HFF-Myc (cell line): ENCODE measurements around the gene PCDHA4.
"Not testable (repeated sequence)": the region's sequence is repeated elsewhere in the genome, so short reads cannot be mapped to it uniquely, and the experiment has no call there.

Experiments
- DNase-seq: peaks from one replicate; pipeline ENCODE4 v3.0.0-alpha.2; 2011; ENCODE audit warnings: low read depth; ENCODE audit errors: extremely low read depth
- H3K4me3 ChIP-seq: replicated peaks from 2 replicates; pipeline ENCODE4 v1.5.1; 2011; ENCODE audit warnings: low read depth, mild to moderate bottlenecking, control low read depth, low read length
- CTCF ChIP-seq: IDR thresholded peaks from 2 replicates; pipeline ENCODE4 v1.5.1; 2012; ENCODE audit warnings: mild to moderate bottlenecking, low read depth, low read length, control low read depth; ENCODE audit errors: missing control alignments

The PCDHA4 gene

GRCh38 chr5:140802781-140803271, 4.0 kb upstream of the PCDHA4 start:
- DNase-seq: no peak
- H3K4me3 ChIP-seq: no peak overlapping the region
- TF ChIP-seq CTCF: no peak

DNA sequence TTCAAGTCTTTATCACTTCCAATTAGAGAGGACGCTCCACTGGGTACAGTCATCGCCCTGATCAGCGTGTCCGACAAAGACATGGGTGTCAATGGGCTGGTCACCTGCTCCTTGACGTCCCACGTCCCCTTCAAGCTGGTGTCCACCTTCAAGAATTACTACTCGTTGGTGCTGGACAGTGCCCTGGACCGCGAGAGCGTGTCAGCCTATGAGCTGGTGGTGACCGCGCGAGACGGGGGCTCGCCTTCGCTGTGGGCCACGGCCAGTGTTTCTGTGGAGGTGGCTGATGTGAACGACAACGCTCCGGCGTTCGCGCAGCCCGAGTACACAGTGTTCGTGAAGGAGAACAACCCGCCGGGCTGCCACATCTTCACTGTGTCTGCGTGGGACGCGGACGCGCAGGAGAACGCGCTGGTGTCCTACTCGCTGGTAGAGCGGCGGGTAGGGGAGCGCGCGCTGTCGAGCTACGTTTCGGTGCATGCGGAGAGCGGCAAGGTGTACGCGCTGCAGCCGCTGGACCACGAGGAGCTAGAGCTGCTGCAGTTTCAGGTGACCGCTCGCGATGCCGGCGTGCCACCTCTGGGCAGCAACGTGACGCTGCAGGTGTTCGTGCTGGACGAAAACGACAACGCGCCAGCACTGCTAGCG, 1.5 kb downstream of the PCDHA4 start:
- DNase-seq: not testable (repeated sequence)

GRCh38 chr5:140808889-140809291, 2.0 kb downstream of the PCDHA4 start:
- no peak overlapping the region for H3K4me3 ChIP-seq
- no peak for TF ChIP-seq CTCF
- DNase-seq: no peak

More for the DNA sequence above, 1.5 kb downstream of the PCDHA4 start:
- H3K4me3 ChIP-seq: not testable (repeated sequence)

DNA sequence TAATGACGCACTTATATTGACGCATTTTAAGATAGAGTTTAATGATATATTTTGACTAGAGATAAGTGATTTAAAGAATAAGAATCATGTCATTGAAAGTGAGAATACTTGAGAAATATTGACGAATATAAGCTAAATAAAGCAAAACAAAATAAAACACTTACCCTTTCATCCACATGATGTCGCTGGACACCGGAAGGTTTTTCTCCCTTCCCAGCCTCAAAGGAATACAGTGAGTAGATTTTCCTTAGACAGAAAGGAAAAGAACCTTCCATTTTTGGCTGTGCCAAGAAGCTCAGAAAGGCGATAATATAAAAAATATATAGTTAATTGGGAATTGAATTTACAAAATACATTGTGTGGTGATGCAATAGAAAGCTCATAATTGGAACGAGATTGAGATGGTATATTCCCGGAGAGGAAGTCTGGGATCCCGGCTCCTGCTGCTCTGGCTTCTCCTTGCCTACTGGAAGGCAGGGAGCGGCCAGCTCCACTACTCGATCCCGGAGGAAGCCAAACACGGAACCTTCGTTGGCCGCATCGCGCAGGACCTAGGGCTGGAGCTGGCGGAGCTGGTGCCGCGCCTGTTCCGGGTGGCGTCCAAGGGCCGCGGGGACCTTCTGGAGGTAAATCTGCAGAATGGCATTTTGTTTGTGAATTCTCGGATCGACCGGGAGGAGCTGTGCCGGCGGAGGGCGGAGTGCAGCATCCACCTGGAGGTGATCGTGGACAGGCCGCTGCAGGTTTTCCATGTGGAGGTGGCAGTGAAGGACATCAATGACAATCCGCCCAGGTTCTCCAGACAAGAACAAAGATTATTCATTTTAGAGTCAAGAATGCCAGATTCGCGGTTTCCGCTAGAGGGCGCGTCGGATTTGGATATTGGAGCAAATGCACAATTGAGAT, 14.8 kb downstream of the PCDHA4 start, which contains the start of gene PCDHA5:
Gene PCDHA5 (plus strand): TSS at position 239 of the 906 bp plus-strand sequence.
- no peak within 1 kb of the TSS for H3K4me3 ChIP-seq
- no peak for DNase-seq
- TF ChIP-seq CTCF: peak; percentile 66

- DNase-seq: no peak
- H3K4me3 ChIP-seq: no peak overlapping the region
- TF ChIP-seq CTCF: no peak
Measured at GRCh38 chr5:140822281-140822629, 15.4 kb downstream of the PCDHA4 start.

DNA sequence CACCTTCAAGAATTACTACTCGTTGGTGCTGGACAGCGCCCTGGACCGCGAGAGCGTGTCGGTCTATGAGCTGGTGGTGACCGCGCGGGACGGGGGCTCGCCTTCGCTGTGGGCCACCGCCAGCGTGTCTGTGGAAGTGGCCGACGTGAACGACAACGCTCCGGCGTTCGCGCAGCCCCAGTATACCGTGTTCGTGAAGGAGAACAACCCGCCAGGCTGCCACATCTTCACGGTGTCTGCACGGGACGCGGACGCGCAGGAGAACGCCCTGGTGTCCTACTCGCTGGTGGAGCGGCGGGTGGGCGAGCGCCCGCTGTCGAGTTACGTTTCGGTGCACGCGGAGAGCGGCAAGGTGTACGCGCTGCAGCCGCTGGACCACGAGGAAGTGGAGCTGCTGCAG, 16.1 kb downstream of the PCDHA4 start:
- not testable (repeated sequence) for DNase-seq

DNA sequence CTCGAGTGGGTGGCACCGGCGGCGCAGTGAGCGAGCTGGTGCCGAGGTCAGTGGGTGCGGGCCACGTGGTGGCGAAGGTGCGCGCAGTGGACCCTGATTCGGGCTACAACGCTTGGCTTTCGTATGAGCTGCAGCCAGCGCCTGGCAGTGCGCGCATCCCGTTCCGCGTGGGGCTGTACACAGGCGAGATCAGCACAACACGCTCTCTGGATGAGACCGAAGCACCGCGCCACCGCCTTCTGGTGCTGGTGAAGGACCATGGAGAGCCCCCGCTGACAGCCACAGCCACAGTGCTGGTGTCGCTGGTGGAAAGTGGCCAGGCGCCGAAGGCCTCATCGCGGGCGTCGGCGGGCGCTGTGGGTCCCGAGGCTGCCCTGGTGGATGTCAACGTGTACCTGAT, 16.6 kb downstream of the PCDHA4 start:
- DNase-seq: no peak

More for the DNA sequence above, 16.1 kb downstream of the PCDHA4 start:
- H3K4me3 ChIP-seq: not testable (repeated sequence)

More for the DNA sequence above, 16.6 kb downstream of the PCDHA4 start:
- TF ChIP-seq CTCF: no peak
- H3K4me3 ChIP-seq: no peak overlapping the region
